GM21447 (cell line): ENCODE data around the gene PRRT2.
"Not testable (repeated sequence)": the region's sequence is repeated elsewhere in the genome, so short reads cannot be mapped to it uniquely, and the experiment has no call there.

Source experiments
- ATAC-seq: cut with Tn5 transposase; IDR thresholded peaks from one replicate; pipeline ENCODE4 v1.9.1; 2021; ENCODE audit not compliant: unreplicated experiment

Gene PRRT2

GRCh38 chr16:29790949-29791844 lies 20.8 kb upstream of the PRRT2 start:
- no peak for ATAC-seq

GRCh38 chr16:29791845-29792807 lies 19.9 kb upstream of the PRRT2 start:
- no peak for ATAC-seq

GRCh38 chr16:29793153-29793552 lies 18.8 kb upstream of the PRRT2 start:
- ATAC-seq: not testable (repeated sequence)

- no peak for ATAC-seq
Measured at GRCh38 chr16:29794231-29794710, 17.7 kb upstream of the PRRT2 start.

GRCh38 chr16:29802416-29802935 lies 9.5 kb upstream of the PRRT2 start:
- no peak for ATAC-seq

- ATAC-seq: no peak
Measured at GRCh38 chr16:29804020-29804419, 8.0 kb upstream of the PRRT2 start.

- ATAC-seq: no peak
Measured at GRCh38 chr16:29804455-29805231, 7.3 kb upstream of the PRRT2 start.

GRCh38 chr16:29805232-29806098 lies 6.5 kb upstream of the PRRT2 start:
- ATAC-seq: peak; percentile 47

GRCh38 chr16:29806099-29806579 lies 5.9 kb upstream of the PRRT2 start, which contains the start of gene MAZ:
TSS of gene MAZ (plus strand) at chr16:29806529. CDS start at chr16:29806702, 173 bp downstream.
- no peak for ATAC-seq

GRCh38 chr16:29806641-29807425 lies 5.2 kb upstream of the PRRT2 start:
- no peak for ATAC-seq

GRCh38 chr16:29807426-29808218 lies 4.4 kb upstream of the PRRT2 start:
- peak; percentile 26 for ATAC-seq

GRCh38 chr16:29808219-29808900 lies 3.6 kb upstream of the PRRT2 start:
- ATAC-seq: no peak

- no peak for ATAC-seq
Measured at GRCh38 chr16:29809031-29809747, 2.8 kb upstream of the PRRT2 start.

GRCh38 chr16:29809850-29810698 lies 1.9 kb upstream of the PRRT2 start:
- ATAC-seq: no peak

- ATAC-seq: no peak
Measured at GRCh38 chr16:29810699-29811169, 1.3 kb upstream of the PRRT2 start.
